ENCODE data around the gene EFL1. TPM values are rescaled to one million over a fixed set of nuclear protein-coding genes. Genes with fewer than 3 reads are reported as not detected.
A peak's percentile ranks its signal among the peaks of the same experiment; 100 is the strongest.

The EFL1 gene
- total RNA-seq, 4 donors from 2014 or later: 5.3 to 18.1 (median 12.5) TPM

GRCh38 chr15:82126346-82126745 lies 136.2 kb downstream of the EFL1 start:
- 94 to 96% methylated on average over 3 of the region's 3 CpGs for WGBS, 2 donors

GRCh38 chr15:82124331-82125263 lies 137.9 kb downstream of the EFL1 start:
- DNase-seq (ENCODE audit: low spot score in 2 of 2): no peak
- H3K4me1 ChIP-seq: no peaks in the 10 kb centered on the region
- 89 to 90% methylated on average over 8 to 9 of the region's 9 CpGs for WGBS, 2 donors
- H3K9me3 ChIP-seq: no peaks in the 10 kb centered on the region
- H3K36me3 ChIP-seq: peaks cover 0 to 44% (median 0%) of the 10 kb centered on the region in 3 donors
- H3K27ac ChIP-seq: no peak overlapping the region
- H3K27me3 ChIP-seq: no peaks in the 10 kb centered on the region
- TF ChIP-seq POLR2A (IDR thresholded peaks at IDR 0.05): no peak
- TF ChIP-seq CTCF (IDR thresholded peaks at IDR 0.05): no peak
- TF ChIP-seq EP300 (IDR thresholded peaks at IDR 0.05): no peak
- H3K4me3 ChIP-seq: no peak overlapping the region

More at GRCh38 chr15:82126346-82126745, 136.2 kb downstream of the EFL1 start:
- H3K27ac ChIP-seq: no peak overlapping the region
- no peaks in the 10 kb centered on the region for H3K27me3 ChIP-seq
- no peaks in the 10 kb centered on the region for H3K4me1 ChIP-seq
- no peak for DNase-seq (ENCODE audit: low spot score in 2 of 2)
- H3K4me3 ChIP-seq: no peak overlapping the region
- TF ChIP-seq EP300 (IDR thresholded peaks at IDR 0.05) (no peak), POLR2A (IDR thresholded peaks at IDR 0.05) (no peak), CTCF (IDR thresholded peaks at IDR 0.05) (no peak)
- H3K36me3 ChIP-seq: peaks cover 0 to 58% (median 0%) of the 10 kb centered on the region in 3 donors
- no peaks in the 10 kb centered on the region for H3K9me3 ChIP-seq

GRCh38 chr15:82122746-82123400 lies 139.7 kb downstream of the EFL1 start:
- no peak overlapping the region for H3K4me3 ChIP-seq
- DNase-seq (ENCODE audit: low spot score in 2 of 2): peak in 1 of 2 donors; percentile 32
- no peak overlapping the region for H3K27ac ChIP-seq
- TF ChIP-seq POLR2A (IDR thresholded peaks at IDR 0.05) (no peak), EP300 (IDR thresholded peaks at IDR 0.05) (no peak), CTCF (IDR thresholded peaks at IDR 0.05) (no peak)
- no peaks in the 10 kb centered on the region for H3K4me1 ChIP-seq
- WGBS, 2 donors: 65 to 66% methylated on average over 4 of the region's 4 CpGs
- no peaks in the 10 kb centered on the region for H3K27me3 ChIP-seq
- no peaks in the 10 kb centered on the region for H3K9me3 ChIP-seq
- peaks cover 0 to 36% (median 0%) of the 10 kb centered on the region in 3 donors for H3K36me3 ChIP-seq

GRCh38 chr15:82118040-82118439 lies 144.5 kb downstream of the EFL1 start:
- H3K4me1 ChIP-seq: no peaks in the 10 kb centered on the region
- H3K27ac ChIP-seq: no peak overlapping the region
- WGBS, 2 donors: 77 to 98% methylated on average over 3 of the region's 3 CpGs
- no peaks in the 10 kb centered on the region for H3K27me3 ChIP-seq
- DNase-seq (ENCODE audit: low spot score in 2 of 2): no peak
- H3K36me3 ChIP-seq: peaks cover 0 to 17% (median 0%) of the 10 kb centered on the region in 3 donors
- TF ChIP-seq POLR2A (IDR thresholded peaks at IDR 0.05): no peak
- TF ChIP-seq CTCF (IDR thresholded peaks at IDR 0.05): no peak
- no peak for TF ChIP-seq EP300 (IDR thresholded peaks at IDR 0.05)
- H3K4me3 ChIP-seq: no peak overlapping the region
- H3K9me3 ChIP-seq: no peaks in the 10 kb centered on the region

GRCh38 chr15:82117296-82117695 lies 145.2 kb downstream of the EFL1 start:
- Histone ChIP-seq H3K27ac (no peak overlapping the region), H3K4me3 (no peak overlapping the region), H3K36me3 (peaks cover 0 to 17% (median 0%) of the 10 kb centered on the region in 3 donors), H3K27me3 (no peaks in the 10 kb centered on the region), H3K9me3 (no peaks in the 10 kb centered on the region), H3K4me1 (no peaks in the 10 kb centered on the region)
- TF ChIP-seq POLR2A (IDR thresholded peaks at IDR 0.05): no peak
- TF ChIP-seq EP300 (IDR thresholded peaks at IDR 0.05): no peak
- no peak for TF ChIP-seq CTCF (IDR thresholded peaks at IDR 0.05)
- WGBS, 2 donors: 94 to 97% methylated on average over 6 of the region's 6 CpGs
- DNase-seq (ENCODE audit: low spot score in 2 of 2): no peak
